Measurements from ENCODE around the gene MYO7B.

- TF ChIP-seq CTCF (IDR thresholded peaks at IDR 0.05) (no peak), POLR2A (IDR thresholded peaks at IDR 0.05) (no peak)
These were observed 58.0 kb downstream of the MYO7B start for GRCh38 chr2:127593228-127594115.

All from uterus (tissue), 2 donors.